HEK293 (cell line): Measurements from ENCODE around the gene SPATA7.

Experiments
- CTCF ChIA-PET: fragments of 350-600 bp; formaldehyde crosslinking; extraction: SDS; loops from one replicate; lab custom pipeline; 2021; ENCODE audit warnings: antibody characterized with exemption; lab: Yijun Ruan, JAX
- POLR2A ChIA-PET: fragments of 300-600 bp; formaldehyde crosslinking; extraction: SDS; loops from one replicate; lab custom pipeline; 2020; ENCODE audit warnings: antibody characterized with exemption, inconsistent platforms; lab: Yijun Ruan, JAX
- H3K27ac ChIP-seq: fragments of 200-500 bp; sonication (Bioruptor generic); 2 replicates; pipeline ENCODE4 v1.5.1; 2014; ENCODE audit warnings: low read depth, low read length, control low read depth, inconsistent platforms; ENCODE audit errors: extremely low read depth
- H3K36me3 ChIP-seq, 2 experiments: fragments of 200-500 bp in 1 of 2; sonication (Bioruptor generic) in 1 of 2; 1 replicate in 1 of 2; 2 replicates in 1 of 2; pipeline ENCODE4 v1.5.1; 2014 to 2017; ENCODE audit warnings: inconsistent platforms in 2 of 2, low read length in 2 of 2; ENCODE audit not compliant: control insufficient read depth in 2 of 2, insufficient read depth in 1 of 2
- H3K4me1 ChIP-seq: fragments of 200-500 bp; sonication (Bioruptor generic); 2 replicates; pipeline ENCODE4 v1.5.1; 2014; ENCODE audit warnings: mild to moderate bottlenecking, low read length, inconsistent platforms; ENCODE audit not compliant: control insufficient read depth, insufficient read depth
- H3K4me3 ChIP-seq: 2 replicates; pipeline ENCODE4 v1.5.1; 2011; ENCODE audit warnings: low read depth, mild to moderate bottlenecking, control low read depth, low read length, moderate library complexity
- H3K9me3 ChIP-seq: fragments of 200-500 bp; sonication (Bioruptor generic); 2 replicates; pipeline ENCODE4 v1.5.1; 2014; ENCODE audit warnings: low read depth, low read length, inconsistent platforms; ENCODE audit not compliant: control insufficient read depth, insufficient read depth
- GLI4 ChIP-seq: fragments of 450-650 bp; formaldehyde crosslinking; IDR thresholded peaks from 2 replicates; pipeline ENCODE4 v1.5.1; 2016; ENCODE audit warnings: missing biosample characterization, missing genetic modification characterization
- HOXC10 ChIP-seq: sonication (generic); formaldehyde crosslinking; IDR thresholded peaks from 2 replicates; pipeline ENCODE4 v1.8.1; 2023; ENCODE audit warnings: mild to moderate bottlenecking, missing genetic modification reagents
- MEIS1 ChIP-seq: sonication (generic); formaldehyde crosslinking; IDR thresholded peaks from 2 replicates; pipeline ENCODE4 v1.8.1; 2022; ENCODE audit warnings: missing genetic modification reagents, mild to moderate bottlenecking, borderline replicate concordance
- TRIM28 ChIP-seq: IDR thresholded peaks from 2 replicates; pipeline ENCODE4 v1.6.1; 2011; ENCODE audit warnings: low read length, control low read depth, borderline replicate concordance
- YY1 ChIP-seq: fragments of 450-650 bp; formaldehyde crosslinking; IDR thresholded peaks from 2 replicates; pipeline ENCODE4 v1.5.1; 2018; ENCODE audit warnings: missing biosample characterization, missing genetic modification characterization
- ZNF114 ChIP-seq: fragments of 450-650 bp; formaldehyde crosslinking; IDR thresholded peaks from 2 replicates; pipeline ENCODE4 v1.5.0; 2017; ENCODE audit warnings: missing biosample characterization, missing genetic modification characterization
- ZNF146 ChIP-seq: fragments of 450-650 bp; formaldehyde crosslinking; IDR thresholded peaks from 2 replicates; pipeline ENCODE4 v1.5.1; 2016; ENCODE audit warnings: missing biosample characterization, missing genetic modification characterization
- ZNF214 ChIP-seq: fragments of 450-650 bp; formaldehyde crosslinking; IDR thresholded peaks from 2 replicates; pipeline ENCODE4 v1.5.1; 2017; ENCODE audit warnings: missing biosample characterization, mild to moderate bottlenecking, missing genetic modification characterization, borderline replicate concordance
- ZNF324 ChIP-seq: fragments of 450-650 bp; formaldehyde crosslinking; IDR thresholded peaks from 2 replicates; pipeline ENCODE4 v1.5.1; 2016; ENCODE audit warnings: missing biosample characterization, missing genetic modification characterization
- ZNF341 ChIP-seq: fragments of 450-650 bp; formaldehyde crosslinking; IDR thresholded peaks from 2 replicates; pipeline ENCODE4; 2016; ENCODE audit warnings: low read depth, missing biosample characterization, missing genetic modification characterization
- ZNF350 ChIP-seq: fragments of 450-650 bp; formaldehyde crosslinking; IDR thresholded peaks from 2 replicates; pipeline ENCODE4 v1.5.0; 2017; ENCODE audit warnings: missing biosample characterization, mild to moderate bottlenecking, missing genetic modification characterization
- ZNF423 ChIP-seq: fragments of 450-650 bp; formaldehyde crosslinking; IDR thresholded peaks from 2 replicates; pipeline ENCODE4 v1.5.1; 2016; ENCODE audit warnings: missing biosample characterization, missing genetic modification characterization
- ZNF514 ChIP-seq: fragments of 450-650 bp; formaldehyde crosslinking; IDR thresholded peaks from 2 replicates; pipeline ENCODE4 v1.5.1; 2016; ENCODE audit warnings: missing biosample characterization, missing genetic modification characterization
- ZNF518A ChIP-seq: fragments of 450-650 bp; formaldehyde crosslinking; conservative IDR thresholded peaks from 2 replicates; pipeline ENCODE4 v1.5.1; 2016; ENCODE audit warnings: low read depth, missing biosample characterization, missing genetic modification characterization
- ZNF548 ChIP-seq: fragments of 450-650 bp; formaldehyde crosslinking; IDR thresholded peaks from 2 replicates; pipeline ENCODE4 v1.5.1; 2016; ENCODE audit warnings: missing biosample characterization, missing genetic modification characterization
- ZNF560 ChIP-seq: fragments of 450-650 bp; formaldehyde crosslinking; IDR thresholded peaks from 2 replicates; pipeline ENCODE4 v1.5.1; 2017; ENCODE audit warnings: missing biosample characterization, missing genetic modification characterization, borderline replicate concordance
- ZNF596 ChIP-seq: fragments of 450-650 bp; IDR thresholded peaks from 2 replicates; pipeline ENCODE4 v1.5.0; 2018; ENCODE audit warnings: missing biosample characterization, mild to moderate bottlenecking, missing genetic modification characterization, moderate library complexity
- ZNF658 ChIP-seq: fragments of 450-650 bp; formaldehyde crosslinking; IDR thresholded peaks from 2 replicates; pipeline ENCODE4; 2016; ENCODE audit warnings: missing biosample characterization, missing genetic modification characterization
- TF ChIP-seq, protein P1 (sequence below): fragments of 450-650 bp; formaldehyde crosslinking; IDR thresholded peaks from 2 replicates; pipeline ENCODE4 v1.5.1; 2017; ENCODE audit warnings: missing biosample characterization, missing genetic modification characterization
- TF ChIP-seq, protein P2 (sequence below): fragments of 450-650 bp; formaldehyde crosslinking; IDR thresholded peaks from 2 replicates; pipeline ENCODE4 v1.5.1; 2017; ENCODE audit warnings: missing biosample characterization, missing genetic modification characterization

SPATA7 gene

DNA sequence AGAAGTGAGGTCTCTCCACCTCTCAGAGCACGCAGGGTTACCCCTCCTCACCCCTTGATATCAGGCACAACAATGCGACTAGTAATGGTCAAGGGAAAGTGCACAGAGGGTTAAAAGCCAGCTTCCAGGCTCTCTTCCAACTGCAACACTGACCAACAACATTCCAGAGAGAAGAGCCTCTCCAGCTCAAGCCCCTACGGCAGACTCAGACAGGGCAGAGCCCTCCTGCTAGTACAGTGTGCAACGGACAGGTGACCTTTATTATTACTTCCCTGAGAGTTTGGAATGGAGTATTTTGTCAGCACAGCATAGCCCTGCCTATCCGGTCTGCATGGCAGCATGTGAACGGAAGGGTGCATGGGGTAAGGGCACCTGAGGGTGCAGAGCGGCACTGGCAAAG, 96.3 kb downstream of the SPATA7 start:
- Histone ChIP-seq H3K27ac (no peak overlapping the region), H3K4me3 (no peak overlapping the region), H3K36me3 (peaks cover 4 to 20% of the 10 kb centered on the region in 2 experiments; a peak in 2 of 3 replicates), H3K9me3 (no peaks in the 10 kb centered on the region), H3K4me1 (no peaks in the 10 kb centered on the region)
- TF ChIP-seq ZNF560 (tag by site-specific recombination): no peak
- no peak for TF ChIP-seq ZNF214
- TF ChIP-seq HOXC10 (CRISPR knock-in tag): no peak
- no peak for TF ChIP-seq ZNF423
- TF ChIP-seq ZNF350 (tag by site-specific recombination): no peak
- no peak for TF ChIP-seq ZNF658 (tag by site-specific recombination)
- no peak for TF ChIP-seq ZNF514 (tag by site-specific recombination)
- TF ChIP-seq, protein P1, sequence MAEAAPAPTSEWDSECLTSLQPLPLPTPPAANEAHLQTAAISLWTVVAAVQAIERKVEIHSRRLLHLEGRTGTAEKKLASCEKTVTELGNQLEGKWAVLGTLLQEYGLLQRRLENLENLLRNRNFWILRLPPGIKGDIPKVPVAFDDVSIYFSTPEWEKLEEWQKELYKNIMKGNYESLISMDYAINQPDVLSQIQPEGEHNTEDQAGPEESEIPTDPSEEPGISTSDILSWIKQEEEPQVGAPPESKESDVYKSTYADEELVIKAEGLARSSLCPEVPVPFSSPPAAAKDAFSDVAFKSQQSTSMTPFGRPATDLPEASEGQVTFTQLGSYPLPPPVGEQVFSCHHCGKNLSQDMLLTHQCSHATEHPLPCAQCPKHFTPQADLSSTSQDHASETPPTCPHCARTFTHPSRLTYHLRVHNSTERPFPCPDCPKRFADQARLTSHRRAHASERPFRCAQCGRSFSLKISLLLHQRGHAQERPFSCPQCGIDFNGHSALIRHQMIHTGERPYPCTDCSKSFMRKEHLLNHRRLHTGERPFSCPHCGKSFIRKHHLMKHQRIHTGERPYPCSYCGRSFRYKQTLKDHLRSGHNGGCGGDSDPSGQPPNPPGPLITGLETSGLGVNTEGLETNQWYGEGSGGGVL (tag by site-specific recombination): no peak
- no peak for TF ChIP-seq GLI4 (tag by site-specific recombination)
- TF ChIP-seq, protein P2, sequence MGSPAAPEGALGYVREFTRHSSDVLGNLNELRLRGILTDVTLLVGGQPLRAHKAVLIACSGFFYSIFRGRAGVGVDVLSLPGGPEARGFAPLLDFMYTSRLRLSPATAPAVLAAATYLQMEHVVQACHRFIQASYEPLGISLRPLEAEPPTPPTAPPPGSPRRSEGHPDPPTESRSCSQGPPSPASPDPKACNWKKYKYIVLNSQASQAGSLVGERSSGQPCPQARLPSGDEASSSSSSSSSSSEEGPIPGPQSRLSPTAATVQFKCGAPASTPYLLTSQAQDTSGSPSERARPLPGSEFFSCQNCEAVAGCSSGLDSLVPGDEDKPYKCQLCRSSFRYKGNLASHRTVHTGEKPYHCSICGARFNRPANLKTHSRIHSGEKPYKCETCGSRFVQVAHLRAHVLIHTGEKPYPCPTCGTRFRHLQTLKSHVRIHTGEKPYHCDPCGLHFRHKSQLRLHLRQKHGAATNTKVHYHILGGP: no peak
- no peak for TF ChIP-seq ZNF146 (tag by site-specific recombination)
- no peak for TF ChIP-seq TRIM28
- no peak for TF ChIP-seq ZNF341 (tag by site-specific recombination)
- no peak for TF ChIP-seq ZNF548 (tag by site-specific recombination)
- no peak for TF ChIP-seq YY1 (tag by site-specific recombination)
- no peak for TF ChIP-seq ZNF518A
- TF ChIP-seq MEIS1 (CRISPR knock-in tag): no peak
- CTCF ChIA-PET: interaction anchor here (1.1 to 1.2 kb wide), 2 partner anchors 11 to 78 kb away, joined by 3 to 4 read pairs; no protein-coding TSS in a partner anchor
- POLR2A ChIA-PET: no interaction called here

GRCh38 chr14:88482524-88482923, 97.1 kb downstream of the SPATA7 start:
- Histone ChIP-seq H3K27ac (no peak overlapping the region), H3K36me3 (peaks cover 4 to 19% of the 10 kb centered on the region in 2 experiments; a peak in 1 of 3 replicates), H3K9me3 (no peaks in the 10 kb centered on the region), H3K4me3 (no peak overlapping the region), H3K4me1 (no peaks in the 10 kb centered on the region)
- no peak for TF ChIP-seq ZNF596 (tag by site-specific recombination)
- TF ChIP-seq ZNF350 (tag by site-specific recombination): no peak
- TF ChIP-seq ZNF324: no peak
- TF ChIP-seq ZNF114 (tag by site-specific recombination): no peak
- ChIA-PET POLR2A (no interaction called here), CTCF (interaction anchor here (1.1 to 1.2 kb wide), 2 partner anchors 10 to 77 kb away, joined by 3 to 4 read pairs; no protein-coding TSS in a partner anchor)
